DMS153 treated with DMSO at 0.1 percent for 48 hours (cell line): ENCODE data around the gene MAD1L1.
A peak's percentile ranks its signal among the peaks of the same experiment; 100 is the strongest.

ENCODE experiments used
- DNase-seq: peaks from one replicate; lab custom pipeline; 2025; ENCODE audit not compliant: unreplicated experiment; lab: John Stamatoyannopoulos, UW

The MAD1L1 gene

DNA sequence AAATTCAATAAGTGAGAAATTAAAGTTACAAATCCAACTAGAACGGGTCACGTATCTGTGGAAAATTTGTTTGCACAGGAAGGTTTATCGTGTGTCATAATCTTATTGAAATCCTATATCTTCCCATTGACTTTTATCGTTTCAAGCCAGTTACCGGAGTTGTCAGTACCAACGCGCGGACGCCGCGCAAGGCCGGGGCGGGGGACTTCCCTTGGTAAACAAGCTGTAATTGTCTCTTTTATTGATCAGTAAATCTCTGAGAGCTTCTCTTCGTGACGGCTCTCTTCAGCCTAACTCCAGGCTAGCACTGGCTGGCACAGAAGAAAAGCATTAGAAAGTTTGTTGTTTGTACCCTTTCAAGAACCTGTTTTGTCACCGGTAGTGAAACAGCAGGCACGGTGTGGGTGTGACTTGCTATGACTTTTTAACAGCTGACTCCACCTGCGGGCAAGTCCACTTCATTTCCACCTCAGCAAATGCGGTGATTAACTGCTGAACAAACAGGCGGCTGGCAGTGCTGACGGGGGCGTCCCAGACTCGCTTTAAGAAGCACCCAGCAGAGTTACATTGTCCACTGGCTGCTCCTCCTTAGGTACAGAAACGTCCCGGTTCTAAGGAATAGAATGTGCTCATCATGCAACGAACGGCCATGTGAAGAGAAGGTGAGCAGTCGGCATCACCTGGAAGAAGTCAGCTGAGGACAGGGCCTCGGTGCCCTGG lies 215.8 kb downstream of the MAD1L1 start:
- DNase-seq: peak; percentile 46

DNA sequence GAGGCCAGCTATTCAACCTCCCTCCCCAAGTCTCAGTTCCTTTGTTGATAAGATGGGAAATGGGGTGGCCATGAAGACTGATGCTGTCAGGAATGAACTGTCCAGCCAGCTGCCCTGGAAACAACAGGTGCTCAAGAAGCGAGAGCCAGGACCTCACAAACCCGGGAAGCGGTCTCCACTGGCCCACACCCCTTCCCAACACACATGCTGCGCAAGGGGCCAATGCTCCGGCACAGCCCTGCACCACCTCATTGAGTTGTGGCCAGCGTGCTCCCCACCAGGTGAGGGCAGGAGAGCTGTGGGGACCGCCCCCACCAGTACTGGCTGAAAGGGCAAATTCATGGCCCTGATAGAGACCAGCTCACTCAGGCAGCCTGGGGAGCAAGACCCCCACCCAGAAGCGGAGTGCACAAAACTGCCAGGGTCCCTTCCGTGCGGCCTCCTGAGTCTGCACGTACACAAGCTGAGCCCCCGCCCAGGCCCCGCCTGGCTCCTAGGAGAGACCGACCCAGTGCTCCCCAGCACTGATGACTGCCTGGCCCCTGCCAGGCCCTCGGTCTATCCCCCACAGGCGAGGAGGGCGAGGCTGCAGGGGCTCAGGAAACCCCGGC lies 216.6 kb downstream of the MAD1L1 start:
- no peak for DNase-seq

DNA sequence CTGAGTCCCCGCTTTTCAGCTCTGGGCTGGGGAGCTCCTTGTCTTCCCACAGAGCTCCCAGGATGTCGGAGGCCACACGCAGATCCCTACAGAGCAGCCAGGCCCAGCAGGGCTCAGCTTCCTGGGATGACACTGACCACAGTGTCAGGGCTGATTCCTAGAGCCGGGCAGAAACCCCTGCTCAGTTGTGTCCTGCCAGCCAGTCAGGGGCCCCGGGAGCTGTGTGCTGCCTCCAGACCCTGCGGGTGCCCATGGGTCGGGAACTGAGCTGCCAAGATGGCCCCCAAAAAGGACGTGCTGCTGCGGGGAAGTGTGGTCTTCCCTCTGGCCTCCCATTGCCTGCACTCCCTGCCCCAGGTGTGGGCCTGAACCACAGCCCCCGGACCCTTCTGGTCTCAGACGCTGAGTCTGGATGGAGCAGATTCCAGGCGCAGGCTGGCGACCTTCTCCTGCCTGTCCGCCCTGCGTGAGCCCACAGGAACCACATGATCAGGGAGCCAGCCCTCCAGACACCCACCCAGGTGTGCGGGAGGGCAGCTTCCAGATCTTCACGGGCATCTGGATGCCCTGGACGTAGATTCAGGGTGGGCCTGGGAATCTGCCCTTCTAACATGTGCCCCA lies 217.4 kb downstream of the MAD1L1 start:
- DNase-seq: no peak

DNA sequence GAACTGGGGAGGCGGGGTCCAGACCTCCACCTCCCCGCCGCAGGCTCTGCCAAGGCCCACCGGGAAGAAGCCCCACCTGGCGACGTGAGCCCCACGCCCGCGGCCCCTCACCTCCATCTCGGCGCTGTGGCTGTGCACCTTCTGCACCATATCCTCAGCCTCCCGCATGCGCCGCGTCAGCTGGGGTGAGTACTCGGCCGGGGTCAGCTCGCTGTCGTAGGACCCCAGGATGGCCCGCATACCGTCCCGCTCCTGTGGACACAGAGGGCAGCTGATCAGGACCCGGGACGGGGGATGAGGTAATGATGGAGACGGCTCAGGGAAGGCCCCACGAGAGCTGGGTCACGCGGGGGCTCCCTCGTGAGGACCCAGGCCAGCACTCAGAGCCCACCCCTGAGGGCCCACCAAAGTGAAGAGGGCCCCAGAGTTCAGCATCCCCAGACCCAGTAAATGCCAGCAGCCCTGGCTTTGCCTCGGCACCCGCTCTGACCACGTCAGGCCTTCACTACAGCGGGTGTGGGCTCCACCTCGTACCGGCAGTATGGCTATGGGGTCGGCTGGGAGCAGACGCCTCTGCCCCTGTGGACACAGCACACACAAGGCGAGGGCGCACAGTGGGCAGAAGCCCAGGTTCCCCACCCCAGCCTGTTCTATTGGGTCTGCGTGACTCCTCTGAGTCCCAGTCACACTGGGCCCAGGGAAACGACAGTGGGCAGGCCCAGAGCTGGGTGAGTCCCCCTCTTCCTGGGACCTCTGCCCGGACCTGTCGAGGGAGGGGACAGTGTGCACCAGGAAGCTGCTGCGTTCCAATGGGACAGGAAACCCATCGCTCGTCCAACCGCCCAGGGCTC lies 218.1 kb downstream of the MAD1L1 start:
- no peak for DNase-seq

DNA sequence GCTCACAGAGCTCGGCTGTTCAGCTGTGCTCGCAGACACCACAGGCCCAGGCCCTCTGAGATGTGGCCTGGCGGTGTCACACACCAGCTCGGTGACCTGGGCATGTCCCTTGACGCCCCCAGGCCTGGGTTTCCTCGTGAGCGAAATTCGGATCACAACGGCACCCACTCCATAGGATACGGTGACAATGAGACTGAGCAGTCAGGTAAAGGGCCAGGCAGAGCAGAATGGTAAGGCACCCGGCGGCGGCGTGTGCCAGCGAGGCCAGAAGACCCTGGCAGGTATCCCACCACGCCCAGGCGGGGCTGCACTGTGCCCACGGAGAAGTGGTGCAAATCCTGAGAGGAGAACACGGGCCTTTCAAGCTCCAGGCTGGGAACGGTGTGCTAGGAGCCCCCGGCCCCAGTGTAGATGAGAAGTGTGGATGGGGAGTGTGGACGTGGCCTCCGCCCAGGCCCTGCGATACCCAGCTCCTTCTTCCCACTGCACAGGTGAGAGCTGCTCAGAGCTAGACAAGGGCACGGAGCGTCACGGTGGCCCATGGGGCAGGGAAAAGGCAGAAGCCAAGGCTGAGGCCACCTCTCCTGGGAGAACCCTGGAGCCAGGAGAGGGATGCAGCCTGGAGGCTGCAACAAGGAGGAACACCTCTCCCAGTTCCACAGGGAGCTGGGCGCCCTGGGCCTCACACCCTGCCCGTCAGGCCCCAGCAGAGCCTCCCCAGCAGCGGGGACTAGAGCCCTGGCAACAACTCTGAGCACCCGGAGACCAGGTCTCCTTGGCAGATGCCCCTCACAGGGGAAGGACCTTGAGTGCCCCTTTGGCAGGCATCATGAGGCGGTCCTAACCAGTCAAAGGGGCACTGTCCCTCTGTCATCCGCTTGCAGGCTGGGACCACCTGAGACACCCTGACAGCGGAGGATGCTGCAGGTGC lies 219.1 kb downstream of the MAD1L1 start:
- DNase-seq: no peak

DNA sequence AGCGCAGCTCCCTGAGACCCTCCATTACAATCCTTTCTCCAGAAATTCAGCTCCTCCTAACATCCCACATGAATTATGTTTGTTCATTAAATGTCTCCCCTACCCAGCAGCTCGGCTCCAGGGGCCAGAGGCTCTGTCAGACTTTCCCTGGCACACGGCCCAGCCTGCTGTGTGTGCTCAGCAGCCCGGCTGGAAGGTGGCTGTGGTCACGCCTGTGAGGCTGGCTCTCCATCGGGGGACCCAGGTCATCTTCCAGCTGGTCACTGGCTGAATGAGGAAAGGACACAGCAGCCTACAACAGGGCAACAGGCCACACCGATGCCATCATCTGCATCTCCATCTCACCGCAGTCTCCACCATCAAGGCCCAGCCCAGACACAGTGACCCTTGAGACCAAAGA lies 219.8 kb downstream of the MAD1L1 start:
- peak; percentile 43 for DNase-seq

DNA sequence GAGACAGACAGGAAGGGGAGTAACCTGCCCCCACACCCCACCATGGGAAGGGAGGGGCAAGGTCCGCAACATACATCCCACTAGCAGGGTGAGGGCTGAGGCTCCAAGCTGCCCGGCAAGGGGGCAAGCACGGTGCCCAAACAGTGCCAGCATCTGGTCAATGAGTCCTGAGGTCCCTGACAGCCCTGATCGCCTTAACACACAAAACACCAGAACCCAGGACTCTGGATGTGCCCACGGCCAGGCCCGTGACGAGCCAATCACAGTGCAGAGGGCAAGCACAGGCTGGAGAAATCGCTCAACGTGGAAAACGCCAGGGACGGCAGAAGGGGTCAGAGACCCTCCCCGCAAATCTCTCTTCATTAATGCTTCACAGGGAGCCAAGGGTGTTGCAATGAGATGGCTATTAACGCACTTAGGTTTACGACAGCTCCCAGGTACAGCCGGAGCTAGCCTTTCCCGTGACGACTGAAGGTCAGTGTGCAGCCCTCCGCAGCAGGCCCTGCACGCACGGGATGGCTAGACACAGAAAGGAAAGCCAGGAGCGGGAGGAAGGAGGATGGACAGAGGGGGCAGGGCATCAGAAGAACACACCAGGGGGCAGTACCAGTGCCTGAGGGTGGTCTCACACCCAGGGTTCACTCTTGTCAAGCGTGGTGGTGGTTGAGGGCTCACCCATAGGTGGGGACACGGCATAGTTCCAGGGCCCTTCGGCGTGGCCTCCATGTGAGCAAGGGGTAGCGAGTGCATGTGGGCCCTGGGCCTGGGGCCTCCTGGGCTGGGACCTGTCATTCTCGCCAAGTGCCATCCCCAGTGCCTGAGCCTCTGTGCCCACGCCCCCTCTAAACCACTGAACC lies 220.5 kb downstream of the MAD1L1 start:
- no peak for DNase-seq

DNA sequence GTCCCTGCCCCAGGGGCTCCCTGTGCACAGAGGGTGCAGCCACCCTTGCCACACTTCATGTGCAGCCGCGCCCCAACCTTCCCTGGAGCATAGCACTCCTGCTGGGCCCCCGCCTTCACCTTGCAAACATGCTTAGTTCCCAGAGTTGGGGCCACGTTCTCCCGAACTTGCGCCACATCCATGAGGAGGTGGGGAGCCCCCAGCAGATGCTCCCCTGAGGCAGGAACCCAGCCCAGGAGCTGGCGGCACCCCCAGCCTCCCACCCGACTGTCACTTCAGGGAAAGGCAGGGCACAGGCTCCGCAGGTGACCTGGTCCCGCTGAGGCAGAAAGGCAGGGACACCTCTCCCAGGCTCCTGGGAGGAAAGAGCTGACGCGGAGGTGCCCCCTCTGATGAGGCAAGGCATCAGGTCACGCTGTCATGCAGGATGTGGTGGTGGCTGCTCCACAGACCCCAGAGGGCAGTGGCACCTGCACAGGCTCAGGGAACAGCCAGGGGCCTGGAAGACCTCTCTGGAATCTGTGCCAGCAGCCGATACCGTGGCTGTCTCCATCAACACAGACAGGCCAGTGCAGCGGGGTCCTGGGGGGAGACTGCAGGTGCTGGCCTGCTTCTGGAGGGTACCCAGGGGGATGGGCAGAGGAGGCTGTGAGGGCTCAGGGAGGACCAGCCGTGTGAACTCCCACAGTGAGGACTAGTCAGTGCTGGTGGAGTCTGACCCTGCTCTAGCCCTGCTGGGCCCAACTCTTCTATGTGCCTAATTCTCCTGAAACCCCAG lies 221.3 kb downstream of the MAD1L1 start:
- no peak for DNase-seq

DNA sequence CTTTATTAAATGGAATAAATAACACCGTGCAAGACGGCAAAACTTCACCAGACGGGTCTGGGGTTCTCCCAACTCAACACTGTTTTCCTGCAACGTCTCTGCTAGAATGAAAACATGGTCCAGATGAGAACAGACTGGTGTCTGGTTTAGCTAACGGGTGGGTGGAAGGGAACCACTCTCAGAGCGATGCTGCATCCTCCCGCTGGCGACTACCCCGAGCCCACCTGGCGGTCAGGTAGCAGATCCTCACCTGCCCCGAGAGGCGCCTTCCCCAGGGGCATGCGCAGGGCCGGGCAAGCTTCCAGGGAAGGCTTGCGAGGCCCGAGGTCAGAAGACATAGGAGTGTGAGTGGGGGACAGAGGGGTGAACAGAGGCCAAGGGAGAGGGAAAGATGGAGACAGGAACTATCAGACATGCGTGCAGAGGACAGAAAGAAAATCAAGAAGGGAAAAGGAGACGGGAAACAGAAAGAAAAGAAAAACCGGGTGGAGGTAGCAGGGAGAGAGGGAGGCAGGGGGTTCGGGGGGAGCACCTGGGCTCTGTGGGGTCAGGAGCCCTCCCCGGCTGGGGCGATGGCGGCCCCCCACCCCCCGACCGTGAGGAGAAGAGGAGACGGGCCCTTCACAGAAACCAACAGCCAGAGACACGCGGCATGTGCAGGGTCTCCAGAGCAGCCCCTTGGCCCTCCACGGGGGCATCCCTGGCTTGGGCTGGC lies 222.0 kb downstream of the MAD1L1 start:
- DNase-seq: no peak

DNA sequence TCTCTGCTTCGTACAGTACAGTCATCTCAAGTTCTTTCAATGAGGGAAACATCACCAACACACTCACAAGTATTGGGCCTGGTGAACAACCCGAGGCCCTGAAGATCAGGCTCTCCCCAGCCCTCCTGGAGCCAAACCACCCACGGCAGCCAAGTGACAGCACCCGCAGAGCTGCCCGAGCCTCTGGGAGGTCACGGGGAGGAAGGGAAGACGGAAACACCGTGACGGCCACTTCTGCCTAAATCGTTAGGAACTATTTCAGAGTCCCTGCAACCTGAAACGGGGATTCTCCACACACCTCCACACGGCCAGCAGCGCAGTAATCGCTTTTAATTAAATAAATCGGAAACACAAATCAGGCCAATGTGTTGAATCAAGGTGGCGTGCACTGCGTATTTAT lies 222.6 kb downstream of the MAD1L1 start:
- no peak for DNase-seq

DNA sequence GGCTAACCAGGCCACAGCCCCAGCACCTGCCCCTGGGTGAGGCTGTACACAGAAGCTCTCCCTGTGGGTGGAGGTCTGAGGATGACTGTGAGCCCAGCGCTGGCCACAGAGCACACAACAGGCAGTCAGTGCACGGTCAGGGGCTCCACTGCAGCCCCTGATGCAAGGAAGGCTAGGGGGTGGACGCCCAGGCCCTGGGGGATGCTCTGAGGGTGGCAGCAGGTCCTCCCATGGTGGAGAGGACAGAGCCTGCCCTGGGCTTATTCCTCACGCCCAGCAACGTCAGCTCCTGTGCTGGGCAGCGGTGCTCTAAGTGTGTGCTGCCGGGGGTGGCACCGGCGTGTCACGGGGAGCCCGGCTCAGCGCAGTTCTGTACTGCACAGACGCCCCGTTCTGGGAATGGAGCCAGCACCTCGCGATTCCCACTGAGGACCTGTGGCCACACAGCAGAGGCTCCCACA lies 223.2 kb downstream of the MAD1L1 start:
- peak; percentile 15 for DNase-seq

DNA sequence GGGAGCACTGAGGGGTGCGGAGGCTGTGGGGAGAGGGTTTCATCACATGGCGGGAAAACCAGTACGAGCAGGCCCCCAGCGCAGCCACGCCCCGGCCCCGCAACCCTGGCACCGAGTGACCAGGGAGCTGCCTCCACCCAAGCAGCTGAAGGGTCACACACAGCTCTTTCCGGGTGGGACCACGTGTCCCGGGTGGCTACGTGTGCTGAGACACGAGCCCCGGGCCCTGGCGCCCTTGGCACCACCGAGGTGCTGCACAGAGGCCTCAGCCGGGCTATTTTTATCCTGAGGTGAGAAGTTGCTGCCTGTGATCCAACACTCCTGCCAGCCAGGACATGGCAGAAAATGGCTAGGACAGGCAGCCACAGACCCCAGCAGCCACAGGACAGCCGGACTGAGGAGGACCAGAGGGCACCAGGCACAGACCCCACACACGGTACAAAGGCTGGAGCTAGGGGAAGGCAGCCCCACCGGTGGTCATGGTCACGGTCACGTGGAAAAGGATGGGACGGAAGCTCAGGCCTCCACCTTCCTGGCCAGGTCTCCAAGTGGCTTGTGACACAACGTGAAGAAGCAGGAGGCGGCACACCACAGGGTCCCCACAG lies 223.7 kb downstream of the MAD1L1 start:
- no peak for DNase-seq

DNA sequence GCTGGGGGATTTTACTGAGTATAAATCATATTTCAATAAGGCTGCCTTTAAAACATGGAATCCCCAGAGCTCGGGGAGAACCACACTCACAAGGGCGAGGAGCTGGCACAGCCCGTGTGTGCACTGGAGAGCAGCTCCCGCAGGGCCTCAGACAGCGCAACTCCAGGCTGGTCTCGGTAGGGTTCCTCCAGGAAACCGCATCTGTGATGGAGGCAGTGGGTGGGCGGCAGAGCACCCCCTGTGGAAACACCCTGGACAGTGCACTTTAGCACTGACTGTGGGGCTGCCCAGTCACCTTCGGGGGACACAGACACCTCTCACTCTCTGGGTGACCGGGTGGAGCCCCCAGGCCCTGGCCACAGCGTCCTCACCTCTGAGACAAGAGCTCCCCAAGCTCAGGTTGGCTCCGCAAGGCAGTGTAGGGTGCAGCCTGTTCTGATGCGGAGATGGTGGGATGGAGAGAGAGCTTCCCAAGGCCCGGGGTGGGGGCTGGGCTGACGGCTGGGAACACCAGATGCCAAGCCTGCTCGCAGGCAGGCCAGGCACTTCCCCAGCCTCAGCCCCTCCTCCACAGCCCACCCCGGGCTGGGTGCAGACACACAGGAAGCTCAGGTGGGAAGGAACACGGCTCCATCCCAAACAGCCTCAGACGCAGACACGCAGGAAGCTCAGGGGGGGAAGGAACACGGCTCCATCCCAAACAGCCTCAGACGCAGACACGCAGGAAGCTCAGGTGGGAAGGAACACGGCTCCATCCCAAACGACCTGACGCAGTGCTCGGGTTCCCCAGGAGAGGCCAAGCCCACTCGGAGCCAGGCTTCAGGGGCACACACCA lies 224.4 kb downstream of the MAD1L1 start:
- DNase-seq: no peak

DNA sequence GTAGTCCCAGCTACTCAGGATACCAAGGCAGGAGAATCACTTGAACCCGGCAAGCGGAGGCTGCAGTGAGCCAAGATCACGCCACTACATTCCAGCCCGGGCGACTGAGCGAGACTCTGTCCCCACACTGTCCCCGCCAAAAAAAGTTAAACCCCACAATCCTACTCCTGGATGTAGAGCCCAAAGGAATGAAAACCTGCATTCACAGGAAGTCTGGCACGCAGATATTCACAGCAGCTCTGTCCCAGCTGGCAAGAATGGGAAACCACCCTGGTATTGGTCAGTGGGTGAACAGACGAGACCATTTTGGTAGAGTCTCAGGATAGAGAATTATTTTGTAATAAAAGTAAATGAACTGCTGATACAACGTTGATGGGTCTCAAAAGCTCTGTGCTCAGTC lies 225.2 kb downstream of the MAD1L1 start:
- DNase-seq: no peak

DNA sequence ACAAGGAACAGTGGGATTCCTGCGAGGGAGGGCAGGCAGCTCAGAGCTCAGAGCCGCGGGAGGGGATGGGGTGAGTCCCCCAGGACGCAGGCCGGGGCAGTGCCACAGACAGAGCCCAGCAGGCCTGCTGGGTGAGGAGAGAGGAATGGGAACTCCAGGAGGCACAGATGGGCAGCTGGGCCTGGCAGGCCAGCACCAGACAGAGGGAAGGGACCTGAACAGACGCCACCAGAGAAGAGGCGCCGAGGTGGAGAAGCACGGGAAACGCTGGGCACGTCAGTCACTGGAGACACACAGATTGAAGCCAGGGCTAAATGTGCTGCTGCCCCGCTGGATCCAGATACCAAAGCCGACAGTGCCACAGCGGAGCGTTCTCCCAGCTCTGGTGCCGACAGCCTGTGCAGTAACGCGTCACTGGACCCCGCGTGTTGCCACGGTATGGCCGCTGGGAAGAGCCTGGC lies 225.8 kb downstream of the MAD1L1 start:
- no peak for DNase-seq

DNA sequence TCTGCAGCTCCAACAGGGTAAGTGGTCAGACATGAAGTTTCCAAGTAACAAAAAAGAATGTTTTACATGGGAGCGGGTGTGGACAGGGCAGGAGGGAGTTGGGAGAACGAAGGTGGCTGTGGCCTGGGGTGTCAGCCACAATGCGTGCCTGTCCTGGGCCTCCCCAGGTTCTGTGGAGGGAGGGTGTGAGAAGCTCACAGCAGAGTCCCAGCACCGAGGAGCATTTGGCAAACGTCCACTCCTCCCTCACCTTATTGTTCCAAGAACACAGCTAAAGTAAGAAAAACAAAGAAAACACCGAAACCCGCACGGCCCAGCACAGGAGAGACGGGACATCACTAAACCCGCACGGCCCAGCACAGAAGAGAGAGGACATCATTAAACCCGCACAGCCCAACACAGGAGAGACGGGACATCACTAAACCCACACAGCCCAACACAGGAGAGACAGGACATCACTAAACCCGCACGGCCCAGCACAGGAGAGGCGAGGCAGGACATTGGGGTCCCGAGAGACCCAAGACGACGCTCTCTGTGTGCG lies 226.4 kb downstream of the MAD1L1 start:
- DNase-seq: no peak
